CD4-positive, alpha-beta T cell treated with Interleukin-15 for 1 hour (primary cell): Measurements from ENCODE around the gene ZFYVE26.

ENCODE experiments used
- DNase-seq: peaks from one replicate; pipeline ENCODE4 v3.0.0-alpha.2; 2020

ZFYVE26 gene

DNA sequence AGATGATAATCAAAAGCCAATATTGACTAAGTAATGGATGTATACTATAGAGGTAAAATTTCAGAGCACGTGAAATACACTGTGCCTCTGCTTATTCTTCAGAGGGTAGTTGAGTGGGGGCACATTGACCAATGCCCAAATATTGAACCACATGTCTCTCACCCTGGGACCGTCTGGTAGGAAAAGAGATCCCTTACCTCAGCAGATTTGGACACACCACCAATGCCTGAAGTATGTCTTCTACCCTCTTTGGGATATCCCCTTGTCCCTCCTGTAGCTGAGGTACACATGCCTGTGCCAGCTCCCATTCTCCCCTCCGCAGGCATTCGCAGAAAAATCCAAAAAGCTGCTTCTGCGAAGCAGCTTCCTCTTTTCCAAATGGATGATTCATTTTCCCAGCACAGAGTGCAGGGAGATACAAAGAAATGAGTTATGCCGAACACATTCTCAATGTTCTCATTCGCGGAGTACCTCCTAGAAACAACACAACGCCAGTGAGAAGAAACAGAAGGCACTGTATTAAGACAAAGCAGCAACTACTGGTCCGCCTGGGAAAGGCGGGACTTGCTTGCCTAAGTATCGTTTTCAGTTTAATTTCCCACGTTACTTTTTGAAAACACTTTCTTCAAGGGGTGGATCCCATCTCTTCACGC, 691 bp downstream of the ZFYVE26 start:
- DNase-seq = no peak

DNA sequence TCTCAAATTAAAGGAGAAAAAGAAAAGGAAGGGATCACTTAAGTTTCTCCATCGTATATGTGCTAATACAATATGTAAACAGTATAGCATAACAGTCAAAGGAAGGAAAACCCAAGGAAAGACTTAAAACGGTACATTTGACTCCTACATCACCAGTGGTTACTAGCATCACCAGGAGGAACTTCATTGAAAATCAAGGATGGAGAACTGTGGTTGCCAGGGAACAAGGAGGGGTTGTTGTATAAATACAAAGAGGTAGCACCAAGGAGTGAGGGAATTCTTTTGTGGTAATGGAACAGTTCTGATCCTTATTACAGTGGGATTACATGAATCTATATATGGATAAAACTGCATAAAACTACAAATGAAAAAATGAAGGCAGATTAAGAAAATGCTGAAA, 1.6 kb downstream of the ZFYVE26 start:
- DNase-seq = no peak

DNA sequence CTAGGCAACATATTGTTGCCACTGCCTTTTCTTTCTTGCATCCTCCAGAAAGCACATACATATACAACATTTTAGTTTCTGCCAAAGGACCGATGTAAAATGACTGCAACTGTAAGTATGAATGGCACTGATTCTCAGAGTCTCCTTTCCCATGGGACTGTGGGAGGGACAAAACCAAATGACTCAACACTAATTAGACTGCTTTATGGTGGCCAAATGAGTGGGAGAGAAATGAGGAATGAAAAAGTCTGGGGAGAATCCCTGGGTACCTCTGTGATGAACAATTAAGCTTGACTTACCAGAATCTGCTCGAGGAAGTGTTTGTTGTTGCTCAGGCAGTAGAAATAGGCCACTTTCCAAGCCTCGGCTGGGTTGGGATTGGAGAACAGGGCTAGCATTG, 10.1 kb downstream of the ZFYVE26 start:
- DNase-seq = no peak

DNA sequence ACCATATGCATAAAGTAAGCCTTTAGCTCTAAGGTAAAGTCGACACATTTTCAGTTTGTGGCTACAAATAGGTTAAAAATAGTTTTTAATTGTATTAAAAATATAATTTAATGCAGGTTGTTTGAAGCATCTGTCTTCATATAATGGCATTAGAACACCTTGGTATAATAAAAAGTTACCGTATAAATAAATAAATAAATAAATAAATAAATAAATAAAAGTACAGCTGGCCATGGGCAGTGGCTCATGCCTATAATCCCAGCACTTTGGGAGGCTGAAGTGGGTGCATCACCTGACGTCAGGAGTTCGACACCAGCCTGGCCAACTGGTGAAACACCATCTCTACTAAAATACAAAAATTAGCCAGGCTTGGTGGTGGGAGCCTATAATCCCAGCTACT, 15.6 kb downstream of the ZFYVE26 start:
- DNase-seq = no peak

DNA sequence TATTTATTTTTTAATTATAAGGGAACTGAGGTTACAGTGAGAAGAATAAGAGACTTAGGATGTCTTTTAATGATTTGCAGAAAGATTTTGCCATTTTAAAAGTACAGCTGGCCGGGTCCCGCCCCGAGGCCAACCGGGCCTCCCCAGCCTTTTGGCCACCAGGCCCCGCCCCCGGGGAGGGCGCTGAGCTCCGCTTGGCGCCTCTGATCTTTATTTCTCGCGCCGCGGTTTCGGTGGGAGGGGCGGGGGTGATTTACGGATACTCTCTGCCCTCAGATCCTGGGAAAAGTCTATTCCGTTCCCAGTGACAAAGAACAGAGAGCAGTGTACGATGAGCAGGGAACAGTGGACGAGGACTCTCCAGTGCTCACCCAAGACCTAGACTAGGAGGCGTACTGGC, 17.7 kb downstream of the ZFYVE26 start:
- no peak for DNase-seq

DNA sequence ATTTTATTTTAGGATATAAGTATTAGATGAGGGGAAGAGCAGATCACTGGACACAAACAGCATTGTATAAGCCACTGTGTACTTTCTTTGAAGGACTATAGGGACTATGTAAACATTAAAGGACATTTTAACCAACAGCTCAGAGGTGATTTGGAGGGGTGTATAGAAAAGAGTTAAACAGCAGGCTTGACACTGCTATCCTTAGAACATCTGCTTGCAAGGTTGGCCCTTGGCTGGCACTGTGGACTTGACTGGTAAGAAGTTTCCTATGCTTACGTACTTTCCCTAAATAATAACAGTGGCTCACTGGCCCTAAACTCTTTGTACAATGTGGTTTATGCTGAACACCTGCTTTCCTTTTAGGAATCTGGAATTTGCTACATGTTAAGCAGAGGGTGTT, 28.7 kb downstream of the ZFYVE26 start:
- DNase-seq = no peak

DNA sequence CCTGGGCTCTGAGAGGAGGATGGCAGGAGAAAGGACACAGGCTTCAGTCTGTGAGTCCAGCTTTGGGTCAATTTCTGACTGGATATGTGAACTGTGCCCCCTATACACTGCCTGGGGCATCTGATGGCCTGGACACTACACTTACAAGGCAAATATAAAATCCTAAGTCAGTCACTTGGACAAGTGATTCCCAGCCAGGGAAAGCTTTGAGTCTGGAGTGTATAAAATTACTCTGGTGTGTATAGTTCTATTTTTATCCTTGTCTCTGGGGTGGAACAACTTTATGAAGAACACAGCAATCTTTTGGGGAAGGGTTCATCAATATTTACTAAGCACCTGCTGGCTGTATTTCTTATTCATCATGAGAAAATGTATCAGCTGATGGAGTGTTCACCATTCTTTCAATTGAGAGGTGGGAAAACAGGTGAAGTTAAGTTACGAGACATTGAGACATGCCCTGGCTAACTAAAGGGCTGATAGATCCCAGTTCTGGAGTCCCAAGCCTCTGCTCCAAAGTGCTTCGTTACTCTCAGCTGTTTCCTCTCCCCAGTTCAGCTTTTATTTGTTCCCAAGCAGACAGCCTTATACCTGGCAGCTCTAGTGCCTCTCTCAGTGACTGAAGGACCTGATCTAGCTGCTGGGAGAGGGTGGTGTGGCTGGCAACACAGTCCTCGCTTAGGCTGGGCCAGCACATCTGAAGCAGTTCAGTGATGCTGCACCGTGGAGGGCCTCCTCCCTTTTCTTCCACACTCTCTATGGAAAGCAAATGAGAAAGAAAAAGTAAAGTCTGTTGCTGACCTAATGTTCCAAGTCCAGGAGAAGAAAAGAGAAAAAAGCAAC, 30.9 kb downstream of the ZFYVE26 start:
- DNase-seq = no peak

DNA sequence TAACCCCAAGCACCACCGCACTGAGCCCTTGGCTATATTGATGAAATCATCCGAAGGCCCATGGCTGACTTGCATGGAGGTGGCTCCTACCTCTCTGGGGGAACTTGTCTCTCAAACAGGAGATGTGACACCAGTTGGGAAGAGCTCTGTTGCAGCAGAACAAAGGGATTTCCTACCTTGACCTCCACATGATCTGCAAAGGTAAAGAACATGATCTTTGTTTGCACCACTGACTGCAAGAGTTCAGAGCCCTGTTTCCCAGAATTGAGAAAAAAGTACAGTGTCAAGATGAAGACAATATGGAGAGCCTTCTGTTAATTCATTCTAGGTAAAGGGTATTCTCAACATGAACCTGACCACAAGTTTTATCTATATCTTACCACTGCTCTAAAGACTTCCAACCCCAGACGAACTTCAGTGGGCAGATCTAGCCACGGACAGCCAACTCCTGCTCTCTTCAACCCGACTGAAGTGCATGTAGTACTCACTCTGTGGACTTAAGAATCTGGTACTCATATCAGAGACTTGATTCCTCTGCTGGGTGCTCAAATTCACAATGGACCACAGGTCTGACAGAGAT, 32.1 kb downstream of the ZFYVE26 start:
- DNase-seq = no peak

DNA sequence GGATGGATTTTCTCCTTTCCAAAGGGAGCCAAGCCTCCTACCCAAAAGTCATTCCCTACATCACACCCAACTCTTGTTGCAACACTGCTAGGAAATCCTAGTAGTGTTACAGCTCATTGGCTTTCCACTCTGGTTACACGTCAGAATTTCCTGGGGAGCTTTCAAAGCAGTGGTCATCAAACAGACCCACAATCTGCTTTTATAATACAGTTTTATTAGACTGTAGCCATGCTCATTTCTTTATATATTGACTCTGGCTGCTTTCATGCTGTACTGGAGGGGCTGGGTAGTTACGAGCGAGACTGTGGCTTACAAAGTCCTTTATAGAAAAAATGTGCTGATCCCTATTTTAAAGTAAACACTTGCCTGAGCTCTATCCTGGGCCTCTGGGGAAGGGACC, 34.3 kb downstream of the ZFYVE26 start:
- DNase-seq = no peak

DNA sequence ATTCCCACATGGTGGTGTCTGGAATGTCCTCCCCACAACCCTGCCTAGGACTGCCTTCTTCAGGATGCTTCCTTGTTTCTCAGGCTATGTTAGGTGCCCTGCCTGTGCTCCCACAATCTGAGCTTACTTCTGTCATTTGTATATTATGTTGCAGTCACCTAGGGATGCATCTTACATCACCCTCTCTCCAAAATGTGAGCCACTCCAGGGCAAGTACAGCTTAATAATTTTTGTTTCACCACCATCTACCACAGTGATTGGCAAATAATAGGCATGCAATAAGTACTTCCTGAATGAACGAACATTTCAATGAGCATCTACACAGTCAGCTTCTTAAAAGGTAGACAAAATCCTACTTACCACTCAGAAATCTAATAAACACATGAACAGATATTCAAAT, 37.6 kb downstream of the ZFYVE26 start:
- no peak for DNase-seq

DNA sequence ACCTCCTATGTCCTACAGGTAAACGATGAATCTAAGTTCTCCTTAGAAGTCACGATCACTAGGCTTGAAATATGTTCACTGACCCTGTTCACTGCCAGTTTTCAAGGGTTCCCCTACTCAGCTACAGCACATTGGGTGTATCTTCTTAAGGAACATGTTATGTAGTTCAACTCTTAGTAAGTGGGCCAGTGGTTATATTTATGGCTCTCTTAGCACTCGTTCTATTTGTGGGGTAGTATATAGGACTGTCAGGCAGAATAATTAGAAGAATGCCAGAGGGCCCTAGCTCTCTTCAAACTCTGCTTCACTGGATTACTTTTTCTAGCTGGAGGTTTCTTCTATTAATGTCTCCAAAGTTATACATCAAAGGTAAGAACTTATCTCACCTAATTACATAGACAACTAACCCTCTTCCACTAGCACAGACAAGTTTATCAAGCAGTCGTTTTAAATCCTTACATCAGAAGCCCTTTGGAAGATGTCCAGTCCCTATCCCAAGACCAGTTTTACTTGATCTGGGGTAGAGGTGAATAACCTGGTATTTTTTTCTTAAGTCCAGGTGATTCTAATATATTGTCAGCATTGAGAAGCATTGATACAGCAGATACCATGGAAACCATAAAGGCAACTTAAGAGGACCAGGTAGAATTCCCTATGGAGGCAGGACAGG, 39.6 kb downstream of the ZFYVE26 start:
- no peak for DNase-seq

DNA sequence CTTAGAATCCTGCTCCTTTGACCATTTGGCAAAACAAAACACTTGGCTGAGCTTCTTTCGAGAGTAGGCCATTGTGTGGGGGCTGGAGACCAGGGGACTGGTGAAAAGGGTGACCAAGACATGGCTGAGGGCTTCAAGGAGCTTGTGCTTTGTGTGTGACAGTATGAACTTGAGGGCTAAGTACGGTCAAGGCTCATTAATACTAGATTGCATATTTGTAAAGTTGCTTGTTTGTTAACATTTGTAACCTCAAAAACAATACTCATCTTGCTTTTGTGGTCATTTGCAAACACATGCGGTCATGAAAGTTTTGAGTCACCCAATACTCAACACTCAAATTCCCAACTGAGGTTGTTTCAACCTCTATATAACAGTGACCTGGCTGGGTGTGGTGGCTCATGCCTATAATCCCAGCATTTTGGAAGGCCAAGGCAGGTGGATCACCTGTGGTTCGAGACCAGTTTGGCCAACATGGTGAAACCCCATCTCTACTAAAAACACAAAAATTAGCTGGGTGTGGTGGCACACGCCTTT, 42.5 kb downstream of the ZFYVE26 start:
- no peak for DNase-seq

DNA sequence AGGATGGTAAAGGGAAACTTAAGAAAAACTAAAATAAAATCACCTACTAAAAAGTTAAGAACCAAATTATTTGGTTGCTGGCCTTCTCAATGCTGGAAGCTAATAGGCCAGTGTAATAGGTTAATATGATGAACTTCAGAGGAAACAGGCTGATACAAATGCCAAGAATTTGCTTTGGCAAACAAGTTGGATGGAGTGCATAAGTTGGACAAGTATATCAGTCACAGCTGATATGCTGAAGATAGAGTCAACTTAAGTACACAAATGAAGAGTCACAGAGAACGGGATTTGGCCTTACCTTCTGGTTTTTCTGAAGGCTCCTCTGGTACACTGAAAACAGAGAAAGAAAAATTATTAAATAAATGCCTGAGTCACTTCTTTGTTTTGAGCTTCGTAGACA, 48.2 kb downstream of the ZFYVE26 start:
- no peak for DNase-seq

DNA sequence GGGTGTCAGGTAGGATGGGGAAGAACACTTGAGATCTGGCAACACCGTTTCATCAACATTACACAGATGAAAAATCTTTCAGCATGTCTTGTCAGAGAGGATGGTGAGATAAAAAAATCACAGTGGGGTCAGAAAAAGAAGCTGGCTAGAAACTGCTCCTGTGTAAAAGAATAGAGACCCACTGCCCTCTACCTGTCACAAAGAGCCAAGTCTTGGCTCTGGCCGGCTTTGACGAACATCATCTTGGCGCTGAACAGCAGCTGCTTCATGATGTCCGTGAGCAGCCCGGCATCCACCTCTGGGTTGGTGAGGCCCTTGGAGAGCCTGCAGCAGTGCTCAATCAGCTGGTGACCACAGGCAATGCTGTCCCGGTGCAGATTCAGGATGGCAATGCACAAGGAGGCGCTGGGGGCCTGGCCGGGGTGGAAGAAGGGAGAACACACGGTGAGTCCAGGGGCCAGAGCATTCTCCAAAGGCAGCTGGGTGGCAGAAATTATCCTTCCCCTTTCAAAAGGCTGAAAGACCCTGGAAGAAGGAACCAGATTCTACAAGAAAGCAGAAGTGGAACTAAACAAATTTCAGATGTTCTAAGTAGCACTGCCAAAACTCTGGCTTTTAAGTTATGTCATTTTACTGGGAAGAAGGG, 50.2 kb downstream of the ZFYVE26 start:
- DNase-seq = no peak

DNA sequence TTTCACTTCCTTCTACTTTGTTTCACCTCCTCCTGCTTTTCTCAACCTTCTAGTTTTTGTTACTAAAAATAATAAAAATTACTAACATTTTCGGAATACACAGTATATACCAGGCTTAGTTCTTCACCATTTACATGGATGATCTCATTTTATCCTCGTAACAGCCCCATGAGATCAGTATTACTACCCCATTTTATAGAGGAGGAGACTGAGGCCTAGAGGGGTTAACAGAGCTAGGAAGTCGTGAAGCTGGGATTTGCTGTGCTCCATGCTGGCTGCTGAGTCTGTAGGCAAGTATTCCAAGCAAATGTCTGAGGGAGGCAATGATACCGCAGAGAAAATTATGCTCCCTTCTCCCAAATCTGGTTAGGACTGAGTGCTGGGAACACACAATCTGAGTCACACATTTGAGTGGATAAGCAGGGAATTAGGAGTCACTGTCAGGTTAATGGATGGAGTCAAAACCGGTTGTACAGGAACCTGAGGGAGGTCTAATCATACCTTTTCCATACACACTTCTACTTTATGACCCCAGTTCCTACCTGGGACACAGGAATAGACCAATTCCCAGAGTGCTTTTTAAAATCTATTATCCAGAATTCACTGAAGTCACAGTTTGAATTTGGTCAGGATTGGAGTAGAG, 51.1 kb downstream of the ZFYVE26 start:
- DNase-seq = no peak

DNA sequence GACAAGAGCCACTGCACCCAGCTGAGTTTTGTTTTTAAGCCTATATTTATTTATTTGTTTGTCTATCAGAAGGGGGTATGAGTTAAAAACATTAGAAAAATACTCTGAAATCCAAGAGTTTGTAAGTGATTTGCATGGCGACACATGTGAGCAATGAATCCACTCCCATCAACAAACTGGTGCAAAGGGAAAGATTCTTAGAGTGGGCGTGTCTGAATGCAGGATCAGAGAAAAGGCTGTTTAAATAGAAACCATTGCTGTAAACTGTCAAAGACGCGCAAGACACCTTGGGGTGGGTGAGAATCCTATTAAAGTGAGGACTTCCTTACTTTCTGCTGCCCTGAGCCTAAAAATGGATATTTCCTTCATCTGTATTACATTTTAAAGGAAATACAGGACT, 51.9 kb downstream of the ZFYVE26 start:
- DNase-seq = no peak

DNA sequence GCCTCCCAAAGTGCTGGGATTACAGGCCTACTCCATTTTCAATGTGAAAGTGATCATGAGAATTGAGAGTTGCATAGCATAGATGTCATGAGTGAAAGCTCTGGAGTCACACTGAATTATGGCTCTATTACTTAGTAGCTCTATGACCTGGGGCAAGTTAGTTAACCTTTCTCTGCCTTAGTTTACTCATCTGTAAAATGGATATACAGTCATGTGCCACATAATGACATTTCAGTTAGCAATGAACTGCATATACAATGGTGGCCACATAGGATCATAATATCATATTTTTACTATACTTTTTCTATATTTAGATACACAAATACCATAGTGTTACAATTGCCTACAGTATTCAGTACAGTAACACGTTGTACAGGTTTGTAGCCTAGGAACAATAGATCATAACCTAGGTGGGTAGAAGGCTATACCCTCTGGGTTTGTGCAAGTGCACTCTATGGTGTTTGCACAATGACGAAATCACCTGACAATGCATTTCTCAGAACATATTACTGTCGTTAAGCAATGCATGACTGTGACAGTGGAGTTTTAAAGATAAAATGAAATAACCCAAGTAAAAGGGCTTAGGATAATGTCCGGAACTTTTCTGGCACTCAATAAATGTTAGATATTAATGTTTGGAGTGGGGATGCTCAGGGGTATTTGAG, 53.1 kb downstream of the ZFYVE26 start:
- DNase-seq = no peak

DNA sequence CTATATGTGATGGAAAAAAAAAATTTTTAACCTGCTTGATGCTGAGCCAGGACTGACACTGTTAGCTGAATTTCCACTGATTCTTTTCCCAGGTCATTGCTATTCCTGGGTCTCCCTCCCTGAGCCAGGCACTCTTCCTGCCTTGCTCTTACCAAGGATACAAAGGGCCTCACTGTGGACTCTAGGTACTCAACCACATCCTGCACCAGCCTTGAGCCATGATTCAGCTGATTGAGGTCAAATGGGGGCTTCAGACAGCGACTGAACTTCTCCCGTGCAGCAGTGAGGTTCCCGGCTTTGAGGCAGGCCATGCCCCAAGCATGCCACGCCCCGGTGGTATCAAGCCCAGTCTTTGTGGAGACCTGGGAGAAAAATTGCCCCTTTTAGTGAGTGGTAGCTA, 54.3 kb downstream of the ZFYVE26 start:
- no peak for DNase-seq

DNA sequence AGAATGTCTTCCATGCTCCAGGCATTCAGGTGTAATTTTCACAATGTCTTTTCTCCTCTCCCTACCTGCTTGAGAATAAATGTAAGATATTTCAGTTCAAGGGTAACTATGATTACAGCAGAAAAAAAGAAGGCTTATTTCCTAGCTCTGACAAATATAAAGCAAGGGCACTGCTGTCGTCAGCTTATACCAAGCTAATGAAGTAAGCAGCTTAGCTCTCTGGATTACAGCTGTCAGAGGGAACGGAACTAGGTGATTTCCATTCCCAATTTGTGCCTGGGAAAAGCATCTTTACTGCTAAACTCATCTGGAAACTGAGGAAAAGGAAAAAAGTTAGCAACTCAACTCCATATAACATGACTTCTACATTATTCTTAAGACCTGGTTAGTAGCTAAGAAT, 56.5 kb downstream of the ZFYVE26 start:
- DNase-seq = no peak

DNA sequence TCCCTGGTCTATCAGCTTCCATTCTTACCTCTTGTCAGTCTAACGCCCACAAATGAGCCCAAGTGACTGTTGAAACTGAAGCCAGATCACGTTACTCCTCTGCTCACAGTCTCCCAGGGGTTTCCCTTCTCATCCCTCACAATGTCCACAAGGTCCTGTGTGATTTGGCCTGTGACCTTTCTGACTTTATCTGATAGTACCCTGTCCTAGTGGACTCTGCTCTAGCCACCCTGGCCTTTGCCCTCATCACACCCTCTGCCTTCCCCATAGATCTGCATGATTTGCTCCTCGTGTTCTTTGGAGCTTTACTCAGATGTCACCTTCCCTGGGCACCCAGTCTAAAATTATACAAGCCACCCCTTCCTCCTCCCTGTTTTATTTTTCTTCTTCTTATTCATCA, 59.2 kb downstream of the ZFYVE26 start:
- no peak for DNase-seq

DNA sequence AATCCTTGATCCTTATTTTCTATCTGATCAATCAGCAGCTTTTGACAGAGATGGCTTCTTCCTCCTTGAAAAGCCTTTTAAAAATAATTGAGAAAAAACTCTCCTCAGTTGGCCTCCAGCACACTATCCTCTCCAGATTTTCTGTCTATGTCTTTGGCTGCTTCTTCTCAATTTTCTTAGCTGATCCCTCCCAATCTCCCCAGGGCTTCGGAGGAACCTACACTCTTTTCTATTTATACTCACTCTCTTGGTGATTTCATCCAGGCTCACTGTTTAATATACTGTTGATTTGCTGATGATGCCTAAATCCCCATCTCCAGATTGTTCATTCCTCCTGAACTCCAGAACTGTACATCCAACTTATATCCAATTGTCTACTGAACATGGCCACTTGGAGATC, 59.9 kb downstream of the ZFYVE26 start:
- no peak for DNase-seq
